ENCODE measurements around the gene FIZ1.
A peak's percentile ranks its signal among the peaks of the same experiment; 100 is the strongest.

FIZ1 gene

GRCh38 chr19:55633861-55634260 lies 34.5 kb upstream of the FIZ1 start:
- Histone ChIP-seq H3K9me3 (ENCODE audit: control insufficient read depth, insufficient read depth, low read depth, low read length) (no peaks in the 10 kb centered on the region), H3K27ac (ENCODE audit: extremely low read depth, low read depth, low read length) (no peak overlapping the region), H3K36me3 (ENCODE audit: control insufficient read depth in 2 of 2, insufficient read depth in 1 of 2, low read length in 2 of 2) (peaks cover 5 to 11% of the 10 kb centered on the region in 2 experiments; a peak in 2 of 3 replicates), H3K4me3 (ENCODE audit: low read depth, low read length) (no peak overlapping the region), H3K4me1 (ENCODE audit: control insufficient read depth, insufficient read depth, low read length) (peaks cover 12% of the 10 kb centered on the region)
- POLR2A ChIA-PET: interaction anchor here (1.3 to 4.2 kb wide), 4 partner anchors 9 to 172 kb away, joined by 4 to 22 read pairs (median 6); partner anchors contain the start of genes ISOC2, U2AF2, ZNF581 and ZNF784
- CTCF ChIA-PET: interaction anchor here (0.6 to 6.0 kb wide), 21 partner anchors 9 to 1465 kb away, joined by 3 to 62 read pairs (median 16); partner anchors contain the start of genes CCDC106, HSPBP1, U2AF2 and ZNF784
- no peak for TF ChIP-seq SP3 (tag by site-specific recombination; IDR thresholded peaks at IDR 0.05)
- TF ChIP-seq ZNF521 (tag by site-specific recombination; IDR thresholded peaks at IDR 0.05): no peak

DNA sequence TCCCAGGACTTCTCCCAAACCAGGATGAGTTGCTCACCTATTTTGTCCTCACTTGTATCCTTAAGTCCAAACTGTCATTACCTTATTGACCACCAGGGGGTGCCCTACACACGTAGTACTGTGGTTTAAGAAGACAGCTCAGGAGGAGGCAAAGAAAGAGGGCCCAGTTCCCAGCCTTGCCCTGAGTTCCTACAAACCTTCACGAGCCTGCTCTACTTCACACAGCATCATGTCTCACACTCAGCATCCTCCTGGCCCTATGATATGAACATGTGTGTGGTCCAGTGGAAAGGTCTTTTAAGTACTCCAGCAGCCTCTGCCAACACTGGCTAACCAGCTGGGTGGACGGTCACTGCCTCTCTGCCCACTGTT lies 33.1 kb upstream of the FIZ1 start:
- Histone ChIP-seq H3K4me1 (ENCODE audit: control insufficient read depth, insufficient read depth, low read length) (peaks cover 12% of the 10 kb centered on the region), H3K27ac (ENCODE audit: extremely low read depth, low read depth, low read length) (no peak overlapping the region), H3K4me3 (ENCODE audit: low read depth, low read length) (no peak overlapping the region), H3K9me3 (ENCODE audit: control insufficient read depth, insufficient read depth, low read depth, low read length) (no peaks in the 10 kb centered on the region), H3K36me3 (ENCODE audit: control insufficient read depth in 2 of 2, insufficient read depth in 1 of 2, low read length in 2 of 2) (no peaks in the 10 kb centered on the region; a peak in 1 of 3 replicates)
- TF ChIP-seq IKZF3 (tag by site-specific recombination; IDR thresholded peaks at IDR 0.05) (0 out of 2 replicates have a peak, but pooled peaks have one; percentile 46), ZSCAN30 (tag by site-specific recombination; IDR thresholded peaks at IDR 0.05) (peak; percentile 44; the same call in 1 of the 2 replicates), ZNF114 (tag by site-specific recombination; IDR thresholded peaks at IDR 0.05) (no peak), GLIS1 (tag by site-specific recombination; IDR thresholded peaks at IDR 0.05) (no peak), KLF7 (tag by site-specific recombination; IDR thresholded peaks at IDR 0.05; ENCODE audit: borderline replicate concordance) (no peak), ZNF660 (tag by site-specific recombination; IDR thresholded peaks at IDR 0.05) (peak; percentile 81; the same call in 1 of the 2 replicates), ZNF449 (tag by site-specific recombination; IDR thresholded peaks at IDR 0.05) (no peak), ZNF202 (tag by site-specific recombination; IDR thresholded peaks at IDR 0.05; ENCODE audit: borderline replicate concordance) (no peak), ZNF768 (tag by site-specific recombination; IDR thresholded peaks at IDR 0.05) (no peak), ZNF654 (tag by site-specific recombination; IDR thresholded peaks at IDR 0.05; ENCODE audit: low read depth) (peak; percentile 54), ZNF521 (tag by site-specific recombination; IDR thresholded peaks at IDR 0.05) (no peak), ZNF623 (tag by site-specific recombination; IDR thresholded peaks at IDR 0.05) (no peak)
- TF ChIP-seq, protein P1, sequence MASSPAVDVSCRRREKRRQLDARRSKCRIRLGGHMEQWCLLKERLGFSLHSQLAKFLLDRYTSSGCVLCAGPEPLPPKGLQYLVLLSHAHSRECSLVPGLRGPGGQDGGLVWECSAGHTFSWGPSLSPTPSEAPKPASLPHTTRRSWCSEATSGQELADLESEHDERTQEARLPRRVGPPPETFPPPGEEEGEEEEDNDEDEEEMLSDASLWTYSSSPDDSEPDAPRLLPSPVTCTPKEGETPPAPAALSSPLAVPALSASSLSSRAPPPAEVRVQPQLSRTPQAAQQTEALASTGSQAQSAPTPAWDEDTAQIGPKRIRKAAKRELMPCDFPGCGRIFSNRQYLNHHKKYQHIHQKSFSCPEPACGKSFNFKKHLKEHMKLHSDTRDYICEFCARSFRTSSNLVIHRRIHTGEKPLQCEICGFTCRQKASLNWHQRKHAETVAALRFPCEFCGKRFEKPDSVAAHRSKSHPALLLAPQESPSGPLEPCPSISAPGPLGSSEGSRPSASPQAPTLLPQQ (tag by site-specific recombination; IDR thresholded peaks at IDR 0.05): peak; percentile 62; the same call in 1 of the 2 replicates
- TF ChIP-seq, protein P2, sequence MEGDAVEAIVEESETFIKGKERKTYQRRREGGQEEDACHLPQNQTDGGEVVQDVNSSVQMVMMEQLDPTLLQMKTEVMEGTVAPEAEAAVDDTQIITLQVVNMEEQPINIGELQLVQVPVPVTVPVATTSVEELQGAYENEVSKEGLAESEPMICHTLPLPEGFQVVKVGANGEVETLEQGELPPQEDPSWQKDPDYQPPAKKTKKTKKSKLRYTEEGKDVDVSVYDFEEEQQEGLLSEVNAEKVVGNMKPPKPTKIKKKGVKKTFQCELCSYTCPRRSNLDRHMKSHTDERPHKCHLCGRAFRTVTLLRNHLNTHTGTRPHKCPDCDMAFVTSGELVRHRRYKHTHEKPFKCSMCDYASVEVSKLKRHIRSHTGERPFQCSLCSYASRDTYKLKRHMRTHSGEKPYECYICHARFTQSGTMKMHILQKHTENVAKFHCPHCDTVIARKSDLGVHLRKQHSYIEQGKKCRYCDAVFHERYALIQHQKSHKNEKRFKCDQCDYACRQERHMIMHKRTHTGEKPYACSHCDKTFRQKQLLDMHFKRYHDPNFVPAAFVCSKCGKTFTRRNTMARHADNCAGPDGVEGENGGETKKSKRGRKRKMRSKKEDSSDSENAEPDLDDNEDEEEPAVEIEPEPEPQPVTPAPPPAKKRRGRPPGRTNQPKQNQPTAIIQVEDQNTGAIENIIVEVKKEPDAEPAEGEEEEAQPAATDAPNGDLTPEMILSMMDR (tag by site-specific recombination; IDR thresholded peaks at IDR 0.05): peak; percentile 79
- ChIA-PET CTCF (interaction anchor here (0.6 to 6.0 kb wide), 50 partner anchors 8 to 824 kb away, joined by 3 to 62 read pairs (median 5); partner anchors contain the start of genes CCDC106, RDH13, U2AF2 and ZNF581), POLR2A (interaction anchor here (0.6 to 4.2 kb wide), 13 partner anchors 8 to 701 kb away, joined by 3 to 22 read pairs (median 4); partner anchors contain the start of genes FIZ1, ISOC2, U2AF2 and ZNF581)

DNA sequence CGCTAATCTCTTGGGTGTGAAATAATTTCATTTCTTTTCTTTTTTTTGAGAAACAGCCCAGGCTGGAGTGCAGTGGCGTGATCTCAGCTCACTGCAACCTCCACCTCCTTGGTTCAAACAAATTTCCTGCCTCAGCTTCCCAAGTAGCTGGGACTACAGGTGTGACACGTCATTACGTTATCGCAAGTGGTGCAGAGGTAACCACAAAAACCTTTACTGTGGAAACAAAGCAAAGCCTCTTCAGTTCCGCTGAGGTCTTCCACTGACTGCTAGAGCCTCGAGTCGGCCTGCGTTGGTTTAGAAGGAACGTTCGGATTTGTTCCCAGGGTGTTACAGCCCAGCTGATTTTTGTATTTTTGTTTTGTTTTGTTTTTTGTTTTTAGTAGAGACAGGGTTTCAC lies 27.0 kb upstream of the FIZ1 start:
- CTCF ChIA-PET: interaction anchor here (0.5 to 5.3 kb wide), 12 partner anchors 12 to 537 kb away, joined by 3 to 30 read pairs (median 4); partner anchors contain the start of gene ZNF865
- Histone ChIP-seq H3K4me3 (ENCODE audit: low read depth, low read length) (no peak overlapping the region), H3K36me3 (ENCODE audit: control insufficient read depth in 2 of 2, insufficient read depth in 1 of 2, low read length in 2 of 2) (no peaks in the 10 kb centered on the region), H3K27ac (ENCODE audit: extremely low read depth, low read depth, low read length) (no peak overlapping the region), H3K4me1 (ENCODE audit: control insufficient read depth, insufficient read depth, low read length) (peaks cover 5% of the 10 kb centered on the region), H3K9me3 (ENCODE audit: control insufficient read depth, insufficient read depth, low read depth, low read length) (no peaks in the 10 kb centered on the region)
- TF ChIP-seq ZNF311 (tag by site-specific recombination; IDR thresholded peaks at IDR 0.05; ENCODE audit: borderline replicate concordance) (no peak), ZNF426 (tag by site-specific recombination; IDR thresholded peaks at IDR 0.05) (no peak), ZNF148 (tag by site-specific recombination; IDR thresholded peaks at IDR 0.05; ENCODE audit: borderline replicate concordance) (no peak), ZNF654 (tag by site-specific recombination; IDR thresholded peaks at IDR 0.05; ENCODE audit: low read depth) (no peak), ZFP37 (tag by site-specific recombination; IDR thresholded peaks at IDR 0.05) (no peak), ZNF140 (tag by site-specific recombination; IDR thresholded peaks at IDR 0.05) (no peak), ZNF623 (tag by site-specific recombination; IDR thresholded peaks at IDR 0.05) (no peak), ZNF174 (tag by site-specific recombination; IDR thresholded peaks at IDR 0.05) (no peak), ZNF175 (tag by site-specific recombination; IDR thresholded peaks at IDR 0.05) (no peak), ZNF335 (tag by site-specific recombination; conservative IDR thresholded peaks at IDR 0.05) (no peak)
- POLR2A ChIA-PET: interaction anchor here (0.6 to 3.5 kb wide), 2 partner anchors 26 to 167 kb away, joined by 7 to 34 read pairs; partner anchors contain the start of genes FIZ1 and ZNF524

All from HEK293 (cell line).